Stimulated activated CD8-positive, alpha-beta memory T cell treated with anti-CD3 and anti-CD28 coated beads, Interleukin-15, amount 100 ng/mL, for 4 hours (primary cell): ENCODE data around the gene DARS1.

Source experiments
- DNase-seq, 2 donors: peaks; one replicate each; pipeline ENCODE4 v3.0.0-alpha.2; 2020; ENCODE audit warnings: low read depth in 2 of 2

Gene DARS1

GRCh38 chr2:135985018-135985825 lies at the start of gene DARS1:
DARS1 (minus strand) TSS chr2:135985626; CDS start chr2:135985468, 158 bp downstream.
- DNase-seq = peak; percentile 65 to 69

GRCh38 chr2:136034629-136035028 lies 49.2 kb upstream of the DARS1 start:
- no peak for DNase-seq

- DNase-seq = no peak
Observed at GRCh38 chr2:136032817-136033535, 47.5 kb upstream of the DARS1 start.

- DNase-seq = no peak
Observed at GRCh38 chr2:136032192-136032591, 46.8 kb upstream of the DARS1 start.

- no peak for DNase-seq
Observed at GRCh38 chr2:136031711-136032110, 46.3 kb upstream of the DARS1 start.

GRCh38 chr2:136030406-136030805 lies 45.0 kb upstream of the DARS1 start:
- DNase-seq = no peak

- no peak for DNase-seq
Observed at GRCh38 chr2:136029149-136029548, 43.7 kb upstream of the DARS1 start.

GRCh38 chr2:136028001-136028400 lies 42.6 kb upstream of the DARS1 start:
- DNase-seq = no peak

- no peak for DNase-seq
Observed at GRCh38 chr2:136027112-136027511, 41.7 kb upstream of the DARS1 start.

GRCh38 chr2:136025057-136025973 lies 39.9 kb upstream of the DARS1 start:
- no peak for DNase-seq

- no peak for DNase-seq
Observed at GRCh38 chr2:136024616-136025015, 39.2 kb upstream of the DARS1 start.

- DNase-seq = no peak
Observed at GRCh38 chr2:136024185-136024584, 38.8 kb upstream of the DARS1 start.

GRCh38 chr2:136023416-136023815 lies 38.0 kb upstream of the DARS1 start:
- no peak for DNase-seq

- DNase-seq = no peak
Observed at GRCh38 chr2:136022396-136023146, 37.1 kb upstream of the DARS1 start.

GRCh38 chr2:136021976-136022375 lies 36.5 kb upstream of the DARS1 start:
- DNase-seq = no peak

GRCh38 chr2:136021406-136021805 lies 36.0 kb upstream of the DARS1 start:
- no peak for DNase-seq

GRCh38 chr2:136020831-136021230 lies 35.4 kb upstream of the DARS1 start:
- DNase-seq = no peak

- DNase-seq = no peak
Observed at GRCh38 chr2:136019825-136020224, 34.4 kb upstream of the DARS1 start.

GRCh38 chr2:136019306-136019705 lies 33.9 kb upstream of the DARS1 start:
- DNase-seq = no peak

GRCh38 chr2:136017786-136018185 lies 32.4 kb upstream of the DARS1 start:
- no peak for DNase-seq

GRCh38 chr2:136016836-136017235 lies 31.4 kb upstream of the DARS1 start:
- no peak for DNase-seq
